Vagina (tissue), 2 donors: ENCODE results near the gene ARG2. TPM values are rescaled to one million over a fixed set of nuclear protein-coding genes. Genes with fewer than 3 reads are reported as not detected.
A peak's percentile ranks its signal among the peaks of the same experiment; 100 is the strongest.

Experiments
- DNase-seq, 2 donors: peaks; one replicate each; pipeline ENCODE4 v3.0.0-alpha.2; 2017; ENCODE audit errors: extremely low spot score in 2 of 2
- H3K27ac ChIP-seq: fragments of 200-600 bp; sonication (generic); one replicate; pipeline ENCODE4 v1.5.1; 2019
- H3K27me3 ChIP-seq: fragments of 200-600 bp; sonication (generic); one replicate; pipeline ENCODE4 v1.5.1; 2019
- H3K36me3 ChIP-seq, 2 donors: fragments of 200-600 bp; sonication (generic); one replicate each; pipeline ENCODE4 v1.5.1; 2017 to 2019
- H3K4me1 ChIP-seq: fragments of 200-600 bp; sonication (generic); one replicate; pipeline ENCODE4 v1.5.1; 2019
- H3K4me3 ChIP-seq, 2 donors: fragments of 200-600 bp; sonication (generic); 1 replicate in 1 of 2; 2 replicates in 1 of 2; pipeline ENCODE4 v1.5.1; 2016 to 2019
- H3K9me3 ChIP-seq: fragments of 200-600 bp; sonication (generic); one replicate; pipeline ENCODE4 v1.5.1; 2019
- CTCF ChIP-seq, 3 experiments: fragments of 450-650 bp in 2 of 3; fragments of 200-600 bp in 1 of 3; sonication (generic) in 1 of 3; IDR thresholded peaks; one replicate each; pipeline ENCODE4 v1.5.1; 2017 to 2019; ENCODE audit warnings: antibody characterized with exemption in 3 of 3, mild to moderate bottlenecking in 2 of 3, moderate library complexity in 2 of 3
- POLR2A ChIP-seq, 2 donors: fragments of 450-650 bp; IDR thresholded peaks; one replicate each; pipeline ENCODE4 v1.6.1; 2017; ENCODE audit warnings: antibody characterized with exemption in 2 of 2, mild to moderate bottlenecking in 2 of 2, moderate library complexity in 2 of 2
- POLR2AphosphoS5 ChIP-seq, 2 donors: sonication (generic); formaldehyde crosslinking; IDR thresholded peaks; one replicate each; pipeline ENCODE4 v1.9.0; 2017; ENCODE audit warnings: antibody characterized with exemption in 2 of 2, mild to moderate bottlenecking in 2 of 2, low read depth in 1 of 2; ENCODE audit not compliant: insufficient read depth in 1 of 2
- intact Hi-C: fragments of 100-400 bp; cut with DNase I; formaldehyde crosslinking; loops from one replicate; pipeline ENCODE4 v1.15.1; 2023
- total RNA-seq: library from RNA; depleted of rRNA; stranded (reverse); fragments of >200 nt; gene quantifications from one replicate; pipeline ENCODE4 v1.2.3, GENCODE V29; 2016

ARG2 gene
- total RNA-seq, 1 donor from 2014 or later, result 14.2 TPM

- Histone ChIP-seq H3K27ac (no peak overlapping the region), H3K9me3 (no peaks in the 10 kb centered on the region), H3K4me3 (no peak overlapping the region), H3K4me1 (peaks cover 18% of the 10 kb centered on the region), H3K27me3 (no peaks in the 10 kb centered on the region), H3K36me3 (peaks cover 0 to 56% of the 10 kb centered on the region in 2 donors)
- DNase-seq, result no peak
- intact Hi-C loops, result no loop called here
- TF ChIP-seq POLR2AphosphoS5 (IDR thresholded peaks at IDR 0.05; ENCODE audit: insufficient read depth in 1 of 2, low read depth in 1 of 2), result no peak
- no peak for TF ChIP-seq CTCF (IDR thresholded peaks at IDR 0.05)
- no peak for TF ChIP-seq POLR2A (IDR thresholded peaks at IDR 0.05)
Observed at GRCh38 chr14:67690011-67690410, 70.3 kb downstream of the ARG2 start.

- Histone ChIP-seq H3K9me3 (no peaks in the 10 kb centered on the region), H3K4me3 (peak overlapping the region; percentile 79 to 86), H3K27me3 (no peaks in the 10 kb centered on the region), H3K27ac (peak overlapping the region; percentile 80), H3K36me3 (peaks cover 0 to 22% of the 10 kb centered on the region in 2 donors), H3K4me1 (peaks cover 18% of the 10 kb centered on the region)
- no peak for DNase-seq
- intact Hi-C loops, result no loop called here
- TF ChIP-seq CTCF (IDR thresholded peaks at IDR 0.05) (no peak), POLR2AphosphoS5 (IDR thresholded peaks at IDR 0.05; ENCODE audit: insufficient read depth in 1 of 2, low read depth in 1 of 2) (peak in 1 of 2 donors; percentile 50)
Observed at GRCh38 chr14:67694791-67695393, 75.2 kb downstream of the ARG2 start.

- Histone ChIP-seq H3K27me3 (no peaks in the 10 kb centered on the region), H3K27ac (peak within 1 kb of the TSS; percentile 80), H3K36me3 (peaks cover 0 to 16% of the 10 kb centered on the region in 2 donors), H3K9me3 (no peaks in the 10 kb centered on the region), H3K4me1 (peaks cover 18% of the 10 kb centered on the region), H3K4me3 (peak within 1 kb of the TSS; percentile 79 to 86)
- TF ChIP-seq POLR2A (IDR thresholded peaks at IDR 0.05) (peak in 1 of 2 donors; percentile 79), POLR2AphosphoS5 (IDR thresholded peaks at IDR 0.05; ENCODE audit: insufficient read depth in 1 of 2, low read depth in 1 of 2) (peak; percentile 81 to 97), CTCF (IDR thresholded peaks at IDR 0.05) (no peak)
- intact Hi-C loops, result no loop called here
- peak in 1 of 2 donors; percentile 92 for DNase-seq
Observed at GRCh38 chr14:67695394-67695949, 75.8 kb downstream of the ARG2 start, which contains the start of gene RDH11. TSS of gene RDH11 (minus strand) at chr14:67695764. CDS start at chr14:67695703, 61 bp downstream.

- no peak overlapping the region for H3K27ac ChIP-seq
- peaks cover 18% of the 10 kb centered on the region for H3K4me1 ChIP-seq
- intact Hi-C loops, result no loop called here
- no peak overlapping the region for H3K4me3 ChIP-seq
- no peaks in the 10 kb centered on the region for H3K9me3 ChIP-seq
- H3K27me3 ChIP-seq, result no peaks in the 10 kb centered on the region
- H3K36me3 ChIP-seq, result peaks cover 0 to 1% of the 10 kb centered on the region in 2 donors
- TF ChIP-seq POLR2A (IDR thresholded peaks at IDR 0.05), result no peak
- no peak for TF ChIP-seq CTCF (IDR thresholded peaks at IDR 0.05)
- no peak for TF ChIP-seq POLR2AphosphoS5 (IDR thresholded peaks at IDR 0.05; ENCODE audit: insufficient read depth in 1 of 2, low read depth in 1 of 2)
- no peak for DNase-seq
Observed at GRCh38 chr14:67697006-67697405, 77.3 kb downstream of the ARG2 start.

GRCh38 chr14:67698179-67698578, 78.5 kb downstream of the ARG2 start:
- no peaks in the 10 kb centered on the region for H3K36me3 ChIP-seq
- H3K27me3 ChIP-seq, result no peaks in the 10 kb centered on the region
- intact Hi-C loops, result no loop called here
- H3K4me1 ChIP-seq, result peaks cover 17% of the 10 kb centered on the region
- no peak for TF ChIP-seq POLR2AphosphoS5 (IDR thresholded peaks at IDR 0.05; ENCODE audit: insufficient read depth in 1 of 2, low read depth in 1 of 2)
- no peak for TF ChIP-seq CTCF (IDR thresholded peaks at IDR 0.05)
- TF ChIP-seq POLR2A (IDR thresholded peaks at IDR 0.05), result no peak
- no peak overlapping the region for H3K4me3 ChIP-seq
- no peaks in the 10 kb centered on the region for H3K9me3 ChIP-seq
- no peak overlapping the region for H3K27ac ChIP-seq
- no peak for DNase-seq
